Suprapubic skin (tissue), 4 donors: ENCODE results near the gene FOXN3. TPM values are rescaled to one million over a fixed set of nuclear protein-coding genes. Genes with fewer than 3 reads are reported as not detected.

Experiments used
- DNase-seq, 2 donors: peaks; one replicate each; pipeline ENCODE4 v3.0.0-alpha.2; 2019; ENCODE audit warnings: low spot score in 2 of 2
- H3K27ac ChIP-seq: fragments of 200-600 bp; sonication (generic); one replicate; pipeline ENCODE4 v1.5.1; 2019
- H3K27me3 ChIP-seq: fragments of 200-600 bp; sonication (generic); one replicate; pipeline ENCODE4 v1.5.1; 2019
- H3K36me3 ChIP-seq: fragments of 200-600 bp; sonication (generic); one replicate; pipeline ENCODE4 v1.5.1; 2019
- H3K4me1 ChIP-seq: fragments of 200-600 bp; sonication (generic); one replicate; pipeline ENCODE4 v1.5.1; 2019
- H3K4me3 ChIP-seq: fragments of 200-600 bp; sonication (generic); one replicate; pipeline ENCODE4 v1.5.1; 2019; ENCODE audit warnings: mild to moderate bottlenecking
- H3K9me3 ChIP-seq: fragments of 200-600 bp; sonication (generic); one replicate; pipeline ENCODE4 v1.5.1; 2019
- CTCF ChIP-seq, 2 donors: fragments of 200-600 bp in 1 of 2; fragments of 450-650 bp in 1 of 2; sonication (generic) in 1 of 2; IDR thresholded peaks; one replicate each; pipeline ENCODE4 v1.5.1; 2016 to 2019; ENCODE audit warnings: antibody characterized with exemption in 2 of 2, mild to moderate bottlenecking in 1 of 2, moderate library complexity in 1 of 2
- EP300 ChIP-seq: sonication (generic); formaldehyde crosslinking; IDR thresholded peaks from one replicate; pipeline ENCODE4 v1.6.1; 2017; ENCODE audit warnings: antibody characterized with exemption
- POLR2A ChIP-seq, 2 donors: fragments of 450-650 bp; IDR thresholded peaks; one replicate each; pipeline ENCODE4 v1.6.1; 2017; ENCODE audit warnings: antibody characterized with exemption in 2 of 2, mild to moderate bottlenecking in 2 of 2, moderate library complexity in 2 of 2
- POLR2AphosphoS5 ChIP-seq, 3 donors: sonication (generic); formaldehyde crosslinking; IDR thresholded peaks; one replicate each; pipeline ENCODE4 v1.6.1; 2017; ENCODE audit warnings: antibody characterized with exemption in 3 of 3
- WGBS: methylation state at CpG from one replicate; pipeline ENCODE4 v1.1.5; 2018; 5-methylcytosine and 5-hydroxymethylcytosine counted together
- total RNA-seq, 4 donors: library from RNA; depleted of rRNA; stranded (reverse); fragments of >200 nt; gene quantifications; one replicate each; pipeline ENCODE4 v1.1.0, GENCODE V29; 2016

The FOXN3 gene
- total RNA-seq, 4 donors from 2014 or later, result 117 to 272 (median 172) TPM

GRCh38 chr14:89137526-89138163 lies 279.4 kb downstream of the FOXN3 start:
- no peak overlapping the region for H3K27ac ChIP-seq
- WGBS, result 50% methylated on average over 5 of the region's 7 CpGs

GRCh38 chr14:89136587-89136986 lies 280.4 kb downstream of the FOXN3 start:
- 90% methylated on average over 3 of the region's 3 CpGs for WGBS
- Histone ChIP-seq H3K36me3 (no peaks in the 10 kb centered on the region), H3K9me3 (peaks cover 5% of the 10 kb centered on the region), H3K4me3 (no peak overlapping the region), H3K4me1 (no peaks in the 10 kb centered on the region), H3K27me3 (no peaks in the 10 kb centered on the region), H3K27ac (no peak overlapping the region)
- no peak for DNase-seq
- TF ChIP-seq POLR2AphosphoS5 (IDR thresholded peaks at IDR 0.05) (no peak), EP300 (no peak), POLR2A (IDR thresholded peaks at IDR 0.05) (no peak), CTCF (IDR thresholded peaks at IDR 0.05) (no peak)

More at GRCh38 chr14:89137526-89138163, 279.4 kb downstream of the FOXN3 start:
- no peak for TF ChIP-seq CTCF (IDR thresholded peaks at IDR 0.05)
- DNase-seq, result peak in 1 of 2 donors; percentile 68
- H3K9me3 ChIP-seq, result peaks cover 5% of the 10 kb centered on the region
- no peak overlapping the region for H3K4me3 ChIP-seq
- H3K36me3 ChIP-seq, result no peaks in the 10 kb centered on the region
- no peaks in the 10 kb centered on the region for H3K4me1 ChIP-seq
- no peaks in the 10 kb centered on the region for H3K27me3 ChIP-seq

GRCh38 chr14:89134640-89135039 lies 282.4 kb downstream of the FOXN3 start:
- H3K4me1 ChIP-seq, result no peaks in the 10 kb centered on the region
- no peak for TF ChIP-seq CTCF (IDR thresholded peaks at IDR 0.05)
- no peak for TF ChIP-seq POLR2A (IDR thresholded peaks at IDR 0.05)
- TF ChIP-seq EP300, result no peak
- TF ChIP-seq POLR2AphosphoS5 (IDR thresholded peaks at IDR 0.05), result no peak
- no peak overlapping the region for H3K27ac ChIP-seq
- 70% methylated on average over 2 of the region's 2 CpGs for WGBS
- H3K36me3 ChIP-seq, result no peaks in the 10 kb centered on the region
- DNase-seq, result no peak
- no peak overlapping the region for H3K4me3 ChIP-seq
- no peaks in the 10 kb centered on the region for H3K27me3 ChIP-seq
- peaks cover 5% of the 10 kb centered on the region for H3K9me3 ChIP-seq

GRCh38 chr14:89131004-89131750 lies 285.9 kb downstream of the FOXN3 start:
- 78% methylated on average over 6 of the region's 6 CpGs for WGBS
- no peak for DNase-seq
- Histone ChIP-seq H3K27ac (peak overlapping the region; percentile 5), H3K4me3 (no peak overlapping the region), H3K27me3 (no peaks in the 10 kb centered on the region), H3K9me3 (no peaks in the 10 kb centered on the region), H3K4me1 (no peaks in the 10 kb centered on the region), H3K36me3 (no peaks in the 10 kb centered on the region)
- no peak for TF ChIP-seq CTCF (IDR thresholded peaks at IDR 0.05)
- no peak for TF ChIP-seq EP300
- TF ChIP-seq POLR2AphosphoS5 (IDR thresholded peaks at IDR 0.05), result no peak
- no peak for TF ChIP-seq POLR2A (IDR thresholded peaks at IDR 0.05)

GRCh38 chr14:89129570-89129969 lies 287.5 kb downstream of the FOXN3 start:
- WGBS, result 97% methylated on average over 6 of the region's 6 CpGs

More at GRCh38 chr14:89129570-89129969, 287.5 kb downstream of the FOXN3 start:
- DNase-seq, result no peak
- TF ChIP-seq POLR2A (IDR thresholded peaks at IDR 0.05) (no peak), POLR2AphosphoS5 (IDR thresholded peaks at IDR 0.05) (no peak), CTCF (IDR thresholded peaks at IDR 0.05) (no peak), EP300 (no peak)
- Histone ChIP-seq H3K4me3 (no peak overlapping the region), H3K9me3 (no peaks in the 10 kb centered on the region), H3K27me3 (peaks cover 5% of the 10 kb centered on the region), H3K36me3 (no peaks in the 10 kb centered on the region), H3K4me1 (no peaks in the 10 kb centered on the region), H3K27ac (no peak overlapping the region)
